ENCODE results near the gene MYO10.

Gene MYO10

GRCh38 chr5:16701134-16702099 lies 234.7 kb downstream of the MYO10 start:
- no peak for DNase-seq

GRCh38 chr5:16700081-16700480 lies 236.0 kb downstream of the MYO10 start:
- DNase-seq, result no peak

- no peak for DNase-seq
Observed at GRCh38 chr5:16695779-16696178, 240.3 kb downstream of the MYO10 start.

- no peak for DNase-seq
Observed at GRCh38 chr5:16693879-16694278, 242.2 kb downstream of the MYO10 start.

GRCh38 chr5:16691731-16692130 lies 244.4 kb downstream of the MYO10 start:
- no peak for DNase-seq

- no peak for DNase-seq
Observed at GRCh38 chr5:16690243-16690852, 245.7 kb downstream of the MYO10 start.

GRCh38 chr5:16687898-16688297 lies 248.2 kb downstream of the MYO10 start:
- DNase-seq, result no peak

GRCh38 chr5:16685069-16685468 lies 251.0 kb downstream of the MYO10 start:
- no peak for DNase-seq

- no peak for DNase-seq
Observed at GRCh38 chr5:16681876-16682275, 254.2 kb downstream of the MYO10 start.

GRCh38 chr5:16679863-16680262 lies 256.2 kb downstream of the MYO10 start:
- DNase-seq, result no peak

- no peak for DNase-seq
Observed at GRCh38 chr5:16679190-16679589, 256.9 kb downstream of the MYO10 start.

GRCh38 chr5:16675806-16676205 lies 260.3 kb downstream of the MYO10 start:
- DNase-seq, result no peak

GRCh38 chr5:16674750-16675149 lies 261.3 kb downstream of the MYO10 start:
- DNase-seq, result no peak

- no peak for DNase-seq
Observed at GRCh38 chr5:16673241-16674201, 262.6 kb downstream of the MYO10 start.

- DNase-seq, result no peak
Observed at GRCh38 chr5:16671208-16671607, 264.9 kb downstream of the MYO10 start.

- DNase-seq, result no peak
Observed at GRCh38 chr5:16669776-16670175, 266.3 kb downstream of the MYO10 start.

- no peak for DNase-seq
Observed at GRCh38 chr5:16668631-16669030, 267.5 kb downstream of the MYO10 start.

GRCh38 chr5:16668194-16668593 lies 267.9 kb downstream of the MYO10 start:
- DNase-seq, result no peak

- peak; percentile 26 for DNase-seq
Observed at GRCh38 chr5:16666883-16667398, 269.1 kb downstream of the MYO10 start.

GRCh38 chr5:16666130-16666882 lies 269.8 kb downstream of the MYO10 start:
- DNase-seq, result no peak

- DNase-seq, result no peak
Observed at GRCh38 chr5:16665601-16666000, 270.5 kb downstream of the MYO10 start.

- no peak for DNase-seq
Observed at GRCh38 chr5:16664368-16664767, 271.7 kb downstream of the MYO10 start.

Data from activated CD8-positive, alpha-beta memory T cell treated with anti-CD3 and anti-CD28 coated beads, Interleukin-2, amount 50 U/mL, for 4 hours (primary cell).